Uterus (tissue), 4 donors: ENCODE results near the gene FYN. TPM values are rescaled to one million over a fixed set of nuclear protein-coding genes. Genes with fewer than 3 reads are reported as not detected.

Source experiments
- DNase-seq, 2 donors: peaks; one replicate each; pipeline ENCODE4 v3.0.0-alpha.2; 2019 to 2020
- H3K27ac ChIP-seq, 2 donors: fragments of 200-600 bp; sonication (generic); 1 replicate in 1 of 2; 2 replicates in 1 of 2; pipeline ENCODE4 v1.5.1; 2016 to 2018
- H3K27me3 ChIP-seq, 2 donors: fragments of 200-600 bp; sonication (generic); one replicate each; pipeline ENCODE4 v1.5.1; 2018 to 2019; ENCODE audit warnings: control low read depth in 1 of 2
- H3K36me3 ChIP-seq, 2 donors: fragments of 200-600 bp; sonication (generic); one replicate each; pipeline ENCODE4 v1.5.1; 2019; ENCODE audit warnings: control low read depth in 1 of 2
- H3K4me1 ChIP-seq, 2 donors: fragments of 200-600 bp; sonication (generic); one replicate each; pipeline ENCODE4 v1.5.1; 2018 to 2019; ENCODE audit warnings: control low read depth in 1 of 2
- H3K4me3 ChIP-seq, 2 donors: fragments of 200-600 bp; sonication (generic); 1 replicate in 1 of 2; 2 replicates in 1 of 2; pipeline ENCODE4 v1.5.1; 2018 to 2019; ENCODE audit warnings: mild to moderate bottlenecking in 1 of 2
- H3K9me3 ChIP-seq, 2 donors: fragments of 200-600 bp; sonication (generic); one replicate each; pipeline ENCODE4 v1.5.1; 2019; ENCODE audit warnings: control low read depth in 1 of 2
- CTCF ChIP-seq, 4 experiments: fragments of 200-600 bp in 2 of 4; fragments of 450-650 bp in 2 of 4; sonication (generic) in 2 of 4; IDR thresholded peaks; one replicate each; pipeline ENCODE4 v1.5.1; 2016 to 2019; ENCODE audit warnings: antibody characterized with exemption in 4 of 4, mild to moderate bottlenecking in 2 of 4, moderate library complexity in 1 of 4
- POLR2A ChIP-seq, 2 donors: fragments of 450-650 bp; IDR thresholded peaks; one replicate each; pipeline ENCODE4 v1.6.1; 2016; ENCODE audit warnings: antibody characterized with exemption in 2 of 2, mild to moderate bottlenecking in 1 of 2, moderate library complexity in 1 of 2
- intact Hi-C: fragments of 100-400 bp; cut with DNase I; formaldehyde crosslinking; loops from one replicate; pipeline ENCODE4 v1.15.1; 2023; ENCODE audit warnings: low total_unique reads
- total RNA-seq, 4 donors: library from RNA; depleted of rRNA in 3 of 4; stranded (reverse); fragments of >200 nt in 3 of 4; gene quantifications; one replicate each; pipeline versions ENCODE4 v1.1.0 to v1.2.4, GENCODE V29; 2014 to 2023
- donor health status: DM: yes; HTN: yes; CAD: no.

FYN gene
- total RNA-seq, 4 donors from 2014 or later, result 50.7 to 208 (median 135) TPM

GRCh38 chr6:111825439-111826086 lies 47.7 kb downstream of the FYN start:
- peaks cover 0 to 9% of the 10 kb centered on the region in 2 donors for H3K4me1 ChIP-seq
- no peak overlapping the region for H3K4me3 ChIP-seq
- H3K36me3 ChIP-seq, result no peaks in the 10 kb centered on the region
- H3K27me3 ChIP-seq, result no peaks in the 10 kb centered on the region
- H3K27ac ChIP-seq, result peak overlapping the region; percentile 54 to 76
- H3K9me3 ChIP-seq, result no peaks in the 10 kb centered on the region
- intact Hi-C loops, result no loop called here
- no peak for TF ChIP-seq POLR2A (IDR thresholded peaks at IDR 0.05)
- TF ChIP-seq CTCF (IDR thresholded peaks at IDR 0.05), result no peak
- DNase-seq, result no peak

DNA sequence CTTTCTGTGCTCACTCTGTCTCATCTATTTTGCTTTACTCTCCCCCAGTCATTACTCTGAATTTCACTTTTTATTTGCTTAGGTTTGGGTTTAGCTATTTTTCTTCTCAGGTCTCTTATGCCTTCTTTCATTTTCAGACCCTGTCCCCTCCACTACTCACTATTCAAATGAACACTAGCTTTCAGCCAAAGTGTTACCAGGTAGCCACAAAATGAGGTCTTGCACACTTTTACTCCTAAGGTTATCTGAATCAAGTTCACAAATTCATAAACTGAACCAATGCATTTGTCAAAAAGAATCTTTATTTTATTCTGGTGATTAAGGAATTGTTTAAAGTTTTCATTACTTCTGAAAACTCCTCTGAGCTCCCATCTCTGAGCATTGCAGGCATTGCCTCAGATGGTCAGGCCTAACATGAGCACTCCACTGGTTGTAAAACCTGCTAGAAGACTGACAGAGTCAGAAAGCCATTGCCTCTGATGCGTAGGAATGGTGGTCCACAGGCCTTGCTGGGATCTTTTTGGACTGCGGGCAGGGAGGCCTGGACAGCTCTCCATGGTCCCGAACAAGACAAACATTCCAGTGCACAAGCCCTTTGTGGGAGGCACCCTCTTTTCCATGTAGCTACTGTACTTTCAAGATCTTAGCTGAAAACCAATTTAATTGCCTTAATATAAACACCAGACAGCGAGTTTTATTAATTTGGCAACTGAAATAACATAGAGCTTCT lies 48.5 kb downstream of the FYN start:
- DNase-seq, result no peak
- Histone ChIP-seq H3K4me3 (no peak overlapping the region), H3K27ac (peak overlapping the region; percentile 54 to 76), H3K4me1 (peaks cover 0 to 9% of the 10 kb centered on the region in 2 donors), H3K27me3 (no peaks in the 10 kb centered on the region), H3K9me3 (no peaks in the 10 kb centered on the region), H3K36me3 (no peaks in the 10 kb centered on the region)
- intact Hi-C loops, result no loop called here
- TF ChIP-seq CTCF (IDR thresholded peaks at IDR 0.05), result no peak
- TF ChIP-seq POLR2A (IDR thresholded peaks at IDR 0.05), result no peak

DNA sequence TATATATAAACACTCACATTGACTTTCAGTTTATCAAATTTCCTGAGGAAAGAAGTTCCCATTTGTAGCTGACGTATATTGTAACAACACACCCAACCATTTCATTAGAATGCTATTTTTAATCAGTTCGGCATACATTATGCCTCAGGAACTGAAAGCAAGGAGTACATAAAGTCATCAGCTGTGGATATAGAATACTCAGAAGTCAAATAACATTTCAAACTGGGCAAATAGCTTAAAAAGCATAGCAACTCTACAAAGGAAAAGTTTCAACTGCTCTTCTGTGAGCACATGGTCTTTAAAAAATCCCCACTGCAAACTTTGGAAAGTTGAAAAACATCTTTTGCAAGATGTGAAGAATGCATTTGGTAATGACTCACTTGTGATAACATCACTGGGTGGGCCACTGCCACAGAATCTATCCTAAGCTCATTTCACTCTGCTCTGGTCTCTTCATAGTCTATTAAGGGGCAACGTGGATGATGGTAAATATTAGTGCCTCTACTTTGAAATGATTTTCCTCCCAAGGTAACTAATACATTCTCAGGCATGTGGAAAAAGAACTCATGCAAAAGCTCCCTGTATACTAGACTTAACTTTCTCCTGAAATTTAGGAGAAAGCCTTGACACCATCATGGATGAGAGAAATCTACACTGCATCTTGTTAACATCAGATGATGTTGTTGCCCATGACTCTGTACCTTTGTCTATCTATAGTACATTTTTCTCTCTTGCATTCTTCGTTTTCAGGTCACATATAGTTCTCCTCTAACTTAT lies 49.2 kb downstream of the FYN start:
- H3K27ac ChIP-seq, result peak overlapping the region; percentile 62 to 76
- DNase-seq, result peak in 1 of 2 donors; percentile 47
- no peaks in the 10 kb centered on the region for H3K9me3 ChIP-seq
- TF ChIP-seq CTCF (IDR thresholded peaks at IDR 0.05), result no peak
- no peak for TF ChIP-seq POLR2A (IDR thresholded peaks at IDR 0.05)
- H3K36me3 ChIP-seq, result no peaks in the 10 kb centered on the region
- H3K27me3 ChIP-seq, result no peaks in the 10 kb centered on the region
- H3K4me3 ChIP-seq, result no peak overlapping the region
- intact Hi-C loops, result no loop called here
- H3K4me1 ChIP-seq, result peaks cover 0 to 9% of the 10 kb centered on the region in 2 donors

DNA sequence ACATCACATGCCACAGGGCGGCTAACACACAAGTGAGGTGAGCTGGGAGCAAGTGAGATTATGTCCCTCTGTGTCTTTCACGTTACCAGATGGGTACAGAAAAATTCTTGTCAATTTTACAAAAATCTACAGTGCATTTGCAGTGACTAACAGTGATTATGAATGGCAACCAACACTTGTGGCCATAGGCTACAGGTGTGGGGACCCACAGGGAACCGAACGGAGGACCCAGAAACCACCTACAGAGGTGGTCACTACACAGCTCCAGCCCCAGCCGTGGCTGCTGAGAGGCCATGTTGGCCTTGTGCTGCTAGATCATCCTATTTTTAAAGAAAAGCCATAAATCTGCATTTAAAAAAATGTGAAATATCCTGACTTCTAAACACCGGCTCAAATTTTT lies 50.2 kb downstream of the FYN start:
- no peaks in the 10 kb centered on the region for H3K9me3 ChIP-seq
- no peak overlapping the region for H3K4me3 ChIP-seq
- no peaks in the 10 kb centered on the region for H3K27me3 ChIP-seq
- H3K36me3 ChIP-seq, result no peaks in the 10 kb centered on the region
- no peak for DNase-seq
- H3K4me1 ChIP-seq, result peaks cover 7 to 9% of the 10 kb centered on the region in 2 donors
- peak overlapping the region; percentile 62 to 76 for H3K27ac ChIP-seq
- intact Hi-C loops, result no loop called here
- TF ChIP-seq CTCF (IDR thresholded peaks at IDR 0.05), result no peak
- no peak for TF ChIP-seq POLR2A (IDR thresholded peaks at IDR 0.05)
